Globus pallidus (tissue), 1 donor: Measurements from ENCODE around the gene COA3.

Experiments
- DNase-seq: peaks from one replicate; pipeline ENCODE4 v3.0.0-alpha.2; 2015; ENCODE audit warnings: low spot score

The COA3 gene

DNA sequence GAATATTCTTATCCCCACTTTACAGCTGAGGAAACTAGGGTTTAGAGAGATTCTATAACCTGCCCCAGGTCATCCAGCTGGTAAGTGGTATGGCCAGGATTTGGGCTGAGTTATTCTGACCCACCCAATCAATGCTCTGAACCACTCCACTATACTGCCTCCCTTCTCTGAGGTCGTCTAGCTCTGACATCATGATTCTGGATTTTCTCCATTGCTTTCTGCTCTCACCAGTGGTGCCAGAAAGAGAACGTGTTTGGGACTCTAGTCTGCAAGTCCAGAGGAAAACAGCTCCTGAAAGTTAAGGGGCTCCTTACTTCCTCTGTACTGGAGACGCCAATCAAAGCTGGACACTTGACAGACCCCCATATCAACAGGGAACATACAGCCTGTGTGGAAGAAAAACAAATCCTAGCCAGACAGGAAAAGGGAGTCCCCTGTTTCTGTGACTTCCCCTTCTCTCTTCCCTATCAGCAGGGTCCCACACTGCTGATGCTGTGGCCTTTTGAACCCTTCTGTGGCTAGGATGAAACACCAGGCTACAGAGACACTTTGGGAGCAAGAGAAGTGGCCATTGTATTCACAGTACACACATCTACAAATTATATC, 47.7 kb downstream of the COA3 start:
- DNase-seq = no peak

- peak; percentile 42 for DNase-seq
Observed at GRCh38 chr17:42748908-42749798, 49.4 kb downstream of the COA3 start.

GRCh38 chr17:42748202-42748907, 50.1 kb downstream of the COA3 start:
- no peak for DNase-seq
